RPMI8226 (cell line): ENCODE measurements around the gene RANBP9.

Experiments used
- DNase-seq: peaks from one replicate; pipeline ENCODE4 v3.0.0-alpha.2; 2015

The RANBP9 gene

DNA sequence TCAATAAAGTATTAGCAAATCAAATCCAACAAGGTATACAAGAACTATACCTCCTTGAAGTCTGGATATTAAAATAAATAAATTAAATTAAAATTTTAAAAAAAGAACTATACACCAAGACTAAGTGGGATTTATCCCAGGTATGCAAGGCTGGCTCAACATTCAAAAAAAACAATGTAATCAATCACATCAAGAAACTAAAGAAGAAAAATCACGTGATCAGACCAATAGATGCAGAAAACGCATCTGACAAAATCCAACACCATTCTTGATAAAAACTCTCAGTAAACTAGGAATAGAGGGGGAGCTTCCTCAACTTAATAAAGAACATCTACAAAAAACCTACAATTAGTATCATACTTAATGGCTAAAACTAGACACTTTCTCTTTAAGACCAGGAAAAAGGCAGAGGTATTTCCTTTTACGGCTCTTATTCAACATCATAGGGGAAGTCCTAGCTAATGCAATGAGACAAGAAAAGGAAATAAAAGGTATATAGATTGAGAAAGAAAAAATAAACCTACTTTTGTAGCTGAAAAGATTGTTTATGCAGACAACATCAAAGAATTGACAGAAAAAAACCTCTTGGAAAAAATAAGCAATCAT is 35.0 kb downstream of the RANBP9 start:
- DNase-seq, result no peak

DNA sequence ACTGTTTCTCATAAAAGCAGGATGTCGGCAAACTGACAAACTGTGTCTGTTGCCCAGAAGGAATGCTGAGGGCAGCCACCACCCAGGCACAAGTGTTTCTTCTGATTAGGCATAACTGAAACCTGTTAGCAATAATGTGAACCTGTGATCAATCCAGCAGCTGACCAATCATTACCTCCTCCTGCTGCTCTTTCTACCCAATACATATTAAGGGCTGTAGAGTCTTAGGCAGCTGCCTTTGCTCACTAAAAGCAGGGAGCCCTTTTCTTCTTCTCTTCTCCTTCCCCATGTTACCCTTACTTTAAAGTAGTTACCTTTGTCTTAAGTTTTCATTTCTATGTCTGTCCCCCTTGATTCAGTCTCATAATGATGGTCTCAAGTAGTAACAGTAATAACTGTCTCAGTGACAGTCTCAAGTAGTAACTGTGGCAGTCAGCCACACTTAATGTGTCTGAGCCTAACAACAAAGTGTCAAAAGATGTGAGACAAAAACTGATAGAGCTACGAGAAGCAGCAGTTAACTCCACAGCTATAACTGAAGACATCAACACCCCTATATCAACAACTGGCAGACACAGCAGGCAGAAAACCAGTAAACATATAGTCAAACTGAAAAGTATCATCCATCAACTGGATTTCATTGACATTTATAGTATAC is 37.0 kb downstream of the RANBP9 start:
- no peak for DNase-seq

DNA sequence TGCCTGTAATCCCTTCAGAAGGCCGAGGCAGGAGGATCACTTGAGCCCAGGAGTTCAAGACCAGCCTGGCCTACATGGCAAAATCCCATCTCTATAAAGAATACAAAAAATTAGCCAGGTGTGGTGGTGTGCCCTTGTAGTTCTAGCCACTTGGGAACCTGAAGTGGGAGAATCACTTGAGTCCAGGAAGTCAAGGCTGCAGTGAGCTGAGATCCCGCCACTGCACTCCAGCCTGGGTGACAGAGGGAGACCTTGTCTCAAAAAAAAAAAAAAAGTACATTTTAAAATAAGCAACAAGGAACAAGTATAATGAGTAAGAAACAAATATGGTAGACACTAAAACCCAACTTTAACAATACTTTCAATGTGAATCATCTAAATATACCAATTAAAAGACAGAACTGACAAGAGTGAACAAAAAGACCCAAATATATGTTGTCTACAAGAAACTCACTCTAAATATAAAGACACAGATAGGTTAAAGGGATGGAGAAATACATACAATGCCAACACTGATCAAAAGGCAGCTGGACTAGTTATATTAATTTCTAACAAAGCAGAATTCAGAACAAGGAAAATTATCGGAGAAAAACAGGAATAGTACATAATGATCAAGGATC is 37.7 kb downstream of the RANBP9 start:
- no peak for DNase-seq

DNA sequence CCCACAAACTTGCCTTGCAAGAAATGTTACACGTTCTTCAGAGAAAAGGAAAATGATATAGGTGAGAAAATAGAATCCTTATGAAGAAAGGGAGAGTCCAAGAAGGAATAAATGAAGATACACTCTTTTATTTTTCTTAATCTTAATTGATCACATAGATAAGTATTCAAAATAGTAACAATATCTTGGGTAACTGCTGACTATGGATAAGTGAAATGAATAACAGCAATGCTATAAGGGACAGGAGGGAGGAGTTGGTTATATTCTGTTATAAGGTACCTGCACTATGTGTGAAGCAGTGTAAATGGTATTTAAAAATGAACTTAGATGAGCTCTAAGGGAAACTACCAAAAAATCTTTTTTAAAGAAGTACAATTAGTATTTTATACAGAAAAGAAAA is 38.3 kb downstream of the RANBP9 start:
- no peak for DNase-seq

DNA sequence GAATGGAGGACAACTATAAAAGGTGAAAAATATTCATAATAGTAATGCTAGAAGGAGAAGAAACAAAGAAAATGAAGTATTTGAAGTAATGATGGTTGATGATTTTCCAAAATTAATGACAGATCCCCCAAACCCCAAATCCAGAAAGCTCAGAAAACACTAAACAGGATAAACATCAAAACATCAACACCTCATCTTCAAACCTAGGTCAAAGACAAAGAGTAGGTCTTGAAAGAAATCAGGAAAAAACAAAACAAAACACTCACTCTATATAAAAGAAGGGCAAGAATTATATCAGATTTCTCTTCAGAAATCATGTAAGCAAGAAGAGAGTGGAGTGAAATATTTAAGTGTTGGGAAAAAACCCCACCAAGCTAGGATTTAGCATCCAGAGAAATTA is 38.7 kb downstream of the RANBP9 start:
- DNase-seq, result no peak

DNA sequence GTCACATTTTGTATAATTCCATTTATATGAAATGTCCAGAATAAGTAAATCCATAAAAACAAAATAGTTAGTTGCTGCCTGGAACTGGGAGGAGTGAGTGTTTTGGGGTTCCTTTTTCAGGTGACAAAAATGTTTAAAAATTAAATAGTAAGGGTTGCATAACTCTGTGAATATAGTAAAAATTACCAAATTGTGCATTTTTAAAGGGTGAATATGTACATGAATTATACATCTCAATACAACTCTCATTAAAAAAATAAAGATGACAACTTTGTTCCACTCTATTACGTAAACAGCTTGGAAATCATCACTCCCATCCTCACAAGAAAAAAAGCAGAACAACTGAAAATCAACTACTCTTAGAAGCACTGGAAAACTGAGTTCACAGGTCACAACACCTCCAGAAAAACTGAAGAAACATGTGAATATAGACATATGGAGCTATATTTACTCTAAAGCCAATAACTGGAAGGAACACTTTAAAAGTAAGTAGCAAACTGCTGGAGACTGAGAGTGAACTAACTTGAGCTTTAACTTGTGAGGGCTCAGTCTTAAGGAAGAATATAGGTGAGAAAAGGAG is 40.0 kb downstream of the RANBP9 start:
- no peak for DNase-seq

DNA sequence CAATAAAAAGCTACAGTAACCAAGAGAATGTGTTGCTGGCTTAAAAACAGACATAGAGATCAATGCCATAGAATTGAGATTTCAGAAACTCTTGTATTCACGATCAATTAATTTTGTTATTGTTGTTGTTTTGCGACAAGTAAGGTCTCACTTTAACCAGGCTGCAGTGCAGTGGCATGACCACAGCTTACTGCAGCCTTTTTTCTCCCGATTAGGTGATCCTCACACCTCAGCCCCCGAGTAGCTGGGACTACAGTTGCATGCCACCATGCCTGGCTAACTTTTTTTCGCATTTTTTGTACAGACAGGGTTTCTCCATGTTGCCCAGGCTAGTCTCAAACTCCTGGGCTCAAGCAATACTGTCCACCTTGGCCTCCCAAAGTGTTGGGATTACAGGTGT is 42.2 kb downstream of the RANBP9 start:
- no peak for DNase-seq

DNA sequence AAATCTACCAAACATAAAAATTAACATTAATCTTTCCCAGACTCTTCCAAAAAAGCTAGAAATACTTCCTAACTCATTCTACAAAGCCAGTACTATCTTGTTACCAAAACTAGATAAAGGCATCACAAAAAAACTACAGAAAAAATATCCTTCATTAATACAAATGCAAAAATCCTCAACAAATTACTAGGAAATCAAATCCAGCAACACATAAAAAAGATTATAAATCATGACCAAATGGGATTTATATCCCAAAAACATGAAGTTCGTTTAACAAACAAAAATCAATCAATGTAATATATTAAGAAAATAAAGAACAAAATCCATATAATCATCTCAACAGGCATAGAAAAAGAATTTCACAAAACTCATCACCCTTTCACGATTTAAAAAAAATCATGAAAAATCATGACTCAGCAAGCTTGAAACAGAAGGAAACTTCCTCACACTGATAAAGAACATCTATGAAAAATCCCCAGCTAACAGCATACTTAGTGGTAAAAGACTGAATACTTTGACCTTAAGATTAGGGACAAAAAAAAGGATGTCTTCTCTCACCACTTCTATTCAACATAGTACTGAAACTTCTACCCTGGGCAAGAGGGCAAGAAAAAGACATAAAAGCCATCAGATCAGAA is 43.2 kb downstream of the RANBP9 start:
- peak; percentile 21 for DNase-seq

DNA sequence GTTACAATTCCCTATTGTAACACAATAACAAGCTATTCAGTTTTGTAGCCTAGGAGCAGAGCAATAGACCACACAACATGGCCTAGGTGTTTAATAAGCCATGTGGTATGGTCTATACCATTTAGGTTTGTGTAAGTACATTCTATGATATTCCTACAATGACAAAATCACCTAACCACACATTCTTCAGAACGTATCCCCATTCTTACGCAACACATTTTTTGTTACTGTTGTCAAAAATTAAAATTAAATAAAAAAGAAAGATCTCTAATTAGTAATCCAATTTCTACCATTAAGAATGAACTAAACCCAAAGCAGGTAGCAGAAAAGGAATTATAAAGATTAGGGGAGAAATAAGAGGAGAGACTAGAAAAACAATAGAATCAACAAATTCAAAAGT is 44.0 kb downstream of the RANBP9 start:
- DNase-seq, result no peak

DNA sequence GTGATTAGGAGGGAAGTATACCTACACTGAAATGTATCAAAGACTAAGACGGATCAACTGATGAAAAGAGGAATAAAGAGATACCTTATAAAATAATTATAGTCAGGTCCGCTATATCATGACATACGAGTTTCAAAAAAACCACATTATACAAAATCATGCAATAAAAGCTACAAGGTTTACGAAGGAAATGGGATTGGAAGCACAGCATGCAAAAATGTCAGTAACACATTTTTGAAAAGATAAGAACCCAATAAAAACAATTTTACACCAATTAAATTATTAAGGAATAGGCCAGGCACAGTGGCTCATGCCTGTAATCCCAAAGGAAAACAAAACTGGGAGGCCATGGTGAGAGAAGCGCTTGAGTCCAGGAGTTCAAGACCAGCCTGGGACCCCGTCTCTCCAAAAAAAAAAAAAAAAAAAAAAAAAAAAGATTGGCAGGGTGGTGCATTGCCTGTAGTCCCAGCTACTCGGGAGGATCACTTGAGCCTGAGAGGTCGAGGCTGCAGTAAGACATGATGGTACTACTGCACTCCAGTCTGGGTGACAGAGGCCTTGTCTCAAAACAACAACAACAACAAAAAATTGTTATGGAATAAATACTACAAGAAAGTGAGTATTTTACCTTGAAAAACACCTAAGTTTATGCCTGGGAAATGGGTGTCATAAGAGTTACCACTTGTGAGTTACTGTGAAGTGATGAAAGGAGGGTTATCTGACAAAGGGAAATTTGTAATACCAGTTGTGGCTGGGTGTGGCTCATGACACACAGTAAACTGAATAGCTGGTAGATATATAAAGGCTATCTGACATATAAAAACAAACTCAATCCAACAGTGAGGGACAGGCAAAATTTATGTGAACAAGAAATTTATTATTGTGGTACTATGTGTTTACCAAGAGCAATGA is 45.2 kb downstream of the RANBP9 start:
- DNase-seq, result no peak

DNA sequence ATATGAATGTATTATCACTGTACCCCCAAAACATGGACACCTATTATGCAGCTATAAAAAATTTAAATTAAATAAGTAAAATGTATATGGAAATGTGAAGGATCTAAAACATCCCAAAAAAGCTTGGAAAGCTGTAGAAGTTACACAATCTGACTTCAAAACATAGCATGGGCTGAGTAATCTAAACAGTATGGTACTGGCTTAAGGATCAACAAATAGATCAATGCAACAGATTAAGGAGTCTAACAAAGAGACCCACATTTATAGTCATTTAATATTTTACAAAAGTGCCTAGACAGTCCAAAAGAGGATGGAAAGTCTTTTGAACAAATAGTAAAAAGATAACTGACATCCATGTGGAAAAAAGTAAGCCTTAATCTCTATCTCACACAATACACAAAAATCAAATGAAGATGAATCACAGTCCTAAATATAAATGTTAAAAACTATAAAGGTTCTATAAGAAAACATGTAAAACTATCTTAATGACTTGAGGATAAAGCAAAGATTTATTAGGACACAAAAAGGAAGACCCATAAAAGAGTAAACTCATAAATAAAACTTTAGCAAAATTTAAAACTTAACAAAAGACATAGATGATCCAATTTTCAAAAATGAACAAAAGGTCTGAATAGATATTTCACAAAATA is 46.8 kb downstream of the RANBP9 start:
- DNase-seq, result no peak

DNA sequence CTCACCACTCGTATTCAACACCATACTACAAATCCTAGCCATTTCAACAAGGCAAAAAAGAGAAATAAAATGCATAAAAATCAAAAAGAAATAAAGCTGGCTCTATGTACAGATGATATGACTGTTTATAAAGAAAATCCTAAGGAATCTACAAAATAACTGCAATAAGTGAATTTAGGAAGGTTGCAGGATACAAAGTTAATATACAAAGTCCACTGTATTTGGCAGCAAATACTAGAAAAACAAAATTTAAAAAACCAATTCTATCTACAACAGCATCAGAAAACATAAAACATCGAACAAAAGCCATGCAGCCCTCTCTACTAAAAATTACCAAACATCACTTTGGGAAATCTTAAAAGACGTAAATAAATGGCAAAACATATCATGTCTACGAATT is 47.6 kb downstream of the RANBP9 start:
- DNase-seq, result no peak

DNA sequence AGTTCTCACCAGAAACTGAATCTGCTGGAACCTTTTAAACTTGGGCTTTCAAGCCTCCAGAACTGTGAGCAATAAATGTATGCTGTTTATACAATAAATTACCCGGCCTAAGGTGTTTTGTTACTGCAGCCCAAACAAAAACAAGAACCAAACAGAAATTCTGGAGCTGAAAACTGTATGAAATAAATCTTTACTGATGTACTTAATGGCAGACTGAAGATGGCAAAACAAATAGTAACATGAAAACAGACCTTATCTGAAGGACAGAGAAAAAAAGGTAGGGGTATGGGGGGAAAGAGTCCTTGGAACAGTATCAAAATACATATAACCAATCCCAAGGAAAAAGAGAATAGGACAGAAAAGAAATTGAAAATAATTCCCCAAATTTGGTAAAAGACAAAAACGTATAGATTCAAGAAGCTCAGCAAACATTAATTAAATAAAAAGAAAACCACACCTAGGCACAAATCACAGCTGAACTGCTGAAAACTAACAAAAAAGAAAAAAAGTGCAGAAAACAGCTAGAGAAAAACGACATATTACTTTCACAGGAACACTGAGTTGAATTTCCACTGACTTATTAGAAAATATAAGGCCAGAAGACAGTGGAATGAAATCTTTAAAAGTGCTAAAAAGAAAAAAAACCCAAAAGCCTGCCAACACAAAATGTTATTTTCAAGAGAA is 48.8 kb downstream of the RANBP9 start:
- no peak for DNase-seq

DNA sequence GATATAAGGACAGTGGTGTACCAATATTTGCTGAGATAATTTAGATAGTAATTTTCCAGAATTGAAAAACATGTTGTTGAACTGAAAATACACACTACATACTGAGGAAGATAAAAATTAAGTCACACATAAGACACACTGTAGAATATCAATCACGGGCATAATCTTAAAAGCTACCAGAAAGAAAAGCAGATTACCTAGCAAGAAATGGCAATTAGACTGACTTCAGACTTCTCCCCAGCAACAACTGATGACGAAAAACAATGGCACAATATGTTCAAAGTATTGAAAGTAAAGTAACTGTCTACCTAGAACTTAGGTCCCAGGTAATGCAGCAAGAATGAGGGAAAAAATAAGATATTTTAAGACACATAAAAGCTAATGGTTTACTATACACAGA is 50.0 kb downstream of the RANBP9 start:
- no peak for DNase-seq

DNA sequence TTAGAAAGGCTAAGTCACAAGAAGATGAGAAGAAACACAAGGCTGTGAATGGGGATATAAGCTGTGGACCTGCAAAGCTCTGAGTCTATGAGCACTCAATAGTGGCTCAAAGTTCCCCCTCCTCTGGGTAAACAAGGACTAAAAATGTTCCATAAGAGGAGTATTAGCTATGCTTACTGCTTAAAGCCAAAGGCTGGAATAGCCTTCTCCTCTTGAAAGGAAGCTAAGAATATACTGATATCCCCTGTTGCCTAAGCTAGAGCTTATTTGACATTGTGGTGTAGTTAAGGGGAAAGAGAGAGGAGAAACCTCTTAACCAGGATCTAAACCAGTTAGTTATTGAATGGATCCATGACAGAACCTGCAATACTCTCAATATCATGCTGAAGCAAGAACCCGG is 50.7 kb downstream of the RANBP9 start:
- no peak for DNase-seq

DNA sequence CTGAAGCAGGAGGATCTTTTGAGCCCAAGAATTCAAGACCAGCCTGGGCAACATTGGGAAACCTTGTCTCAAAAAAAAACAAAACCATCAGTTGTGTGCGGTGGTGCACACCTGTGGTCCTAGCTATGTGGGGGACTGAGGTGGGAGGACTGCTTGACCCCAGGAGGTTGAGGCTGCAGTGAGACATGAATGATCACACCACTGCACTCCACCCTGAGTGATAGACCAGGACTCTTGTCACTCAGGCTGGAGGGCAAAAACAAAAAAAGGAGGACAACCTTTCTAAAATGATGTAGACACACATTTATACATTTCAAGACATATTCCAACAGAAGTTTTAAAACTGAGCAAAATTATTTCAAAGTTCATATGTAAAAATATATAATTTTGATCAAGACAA is 51.4 kb downstream of the RANBP9 start:
- no peak for DNase-seq

DNA sequence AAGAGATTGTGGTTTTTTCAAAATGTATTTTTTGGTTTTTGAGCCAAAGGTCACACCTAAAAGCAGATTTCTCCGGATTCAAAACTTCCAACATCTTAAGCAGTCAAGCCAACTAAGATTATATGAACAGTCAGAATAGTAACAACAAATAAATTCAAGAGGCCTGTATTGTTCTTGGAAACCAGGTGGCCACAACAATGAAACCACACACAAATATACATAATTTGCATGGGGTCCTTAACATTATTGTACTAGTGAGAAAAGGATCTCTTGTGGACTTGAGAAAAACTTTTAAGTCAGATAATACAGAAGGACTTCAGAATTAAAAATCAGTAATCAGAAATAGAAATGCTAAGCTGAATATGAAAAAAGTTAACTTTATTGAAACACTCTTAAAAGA is 55.9 kb downstream of the RANBP9 start:
- DNase-seq, result no peak

DNA sequence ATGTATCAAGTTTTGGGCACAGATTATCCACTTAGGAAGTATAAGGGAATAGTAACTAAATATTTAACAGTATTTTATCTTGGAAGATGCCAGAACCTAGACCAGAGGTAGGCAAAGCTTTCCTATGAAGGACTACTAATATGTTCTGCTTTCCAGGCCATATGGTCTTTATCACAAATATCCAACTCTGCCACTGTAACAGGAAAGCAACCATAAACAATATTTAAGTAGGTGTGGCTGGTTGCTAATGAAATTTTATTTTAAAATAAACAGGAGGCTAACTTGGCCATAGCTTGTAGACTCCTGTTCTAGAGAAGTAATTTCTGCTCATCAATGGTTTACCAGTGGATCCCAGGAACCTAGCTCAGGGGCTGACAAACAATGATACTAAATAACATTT is 57.1 kb downstream of the RANBP9 start:
- DNase-seq, result no peak

DNA sequence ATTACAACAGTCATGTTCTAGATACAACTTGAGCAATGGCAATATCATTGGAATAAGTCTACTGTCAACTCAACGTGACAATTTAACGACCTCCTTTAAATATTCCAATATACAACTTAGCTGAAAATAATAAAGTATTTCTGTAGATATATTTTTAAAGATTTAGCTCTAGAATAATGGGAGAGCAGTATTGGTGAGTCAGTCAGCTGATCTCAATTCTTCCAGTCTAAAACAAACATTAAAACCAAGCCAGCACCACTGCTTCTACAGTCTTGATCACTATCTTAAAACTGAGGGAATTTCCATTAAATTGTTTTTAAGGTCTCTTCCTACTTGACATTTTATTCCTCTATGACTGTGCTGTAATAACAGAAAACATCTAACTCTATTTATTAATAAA is 58.3 kb downstream of the RANBP9 start:
- DNase-seq, result no peak

DNA sequence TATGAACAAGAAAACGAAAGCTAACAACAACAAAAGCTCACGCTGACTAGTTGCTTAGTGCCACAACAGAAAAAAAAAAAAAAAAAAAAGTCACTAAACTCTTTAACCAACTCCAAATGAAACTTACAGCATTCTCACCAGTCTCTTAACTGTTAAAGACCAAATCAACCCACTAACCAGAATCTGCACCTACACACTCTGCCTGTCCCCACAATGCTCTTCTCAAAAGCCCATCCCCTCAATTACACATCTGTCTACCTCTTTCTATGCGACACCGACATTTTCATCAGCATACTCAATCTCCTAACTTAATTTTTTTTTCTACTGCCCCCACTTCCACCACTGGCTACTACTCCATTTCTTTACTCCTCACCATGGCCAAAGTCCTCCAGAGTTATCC is 62.2 kb downstream of the RANBP9 start:
- DNase-seq, result no peak

DNA sequence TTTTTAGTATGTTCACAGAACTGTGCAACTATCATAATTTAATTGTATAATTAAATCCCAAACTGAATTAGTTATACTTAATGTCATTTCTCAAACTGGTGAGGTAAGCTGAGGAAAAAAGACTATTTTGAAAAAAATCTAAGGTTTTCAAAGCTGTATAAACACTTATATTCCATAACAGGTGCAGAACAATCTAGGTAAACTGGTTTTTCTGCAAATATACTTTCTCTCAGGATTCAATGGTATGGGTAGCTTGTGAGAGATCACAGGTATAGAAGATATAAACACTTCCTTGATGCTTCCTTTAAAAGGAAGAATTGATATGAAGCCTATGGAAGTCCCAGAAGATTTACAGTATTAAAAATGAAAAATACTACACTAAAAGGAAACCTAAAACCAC is 62.8 kb downstream of the RANBP9 start:
- no peak for DNase-seq

DNA sequence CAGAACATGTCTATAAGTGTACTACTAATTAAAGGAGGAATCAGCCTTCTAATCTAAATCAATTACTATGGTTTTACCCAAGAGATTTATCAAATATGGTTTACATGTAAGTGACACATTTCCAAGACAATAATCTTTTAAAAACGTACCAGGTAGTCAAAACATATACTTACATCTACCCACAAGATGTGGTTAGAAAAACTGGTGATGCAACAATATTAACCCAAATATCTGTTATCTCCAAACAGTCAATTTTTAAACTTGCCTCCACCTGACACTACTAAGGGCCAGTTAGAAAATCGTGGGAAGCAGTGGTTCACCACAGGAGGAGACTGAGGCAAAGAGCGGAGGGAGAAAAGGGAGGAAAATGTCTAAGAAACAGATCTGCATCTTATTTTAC is 68.5 kb downstream of the RANBP9 start:
- DNase-seq, result no peak
